GM23248 (cell line): Measurements from ENCODE around the gene BACE2. TPM values are rescaled to one million over a fixed set of nuclear protein-coding genes. Genes with fewer than 3 reads are reported as not detected.

ENCODE experiments used
- DNase-seq: peaks from one replicate; pipeline ENCODE4 v3.0.0-alpha.2; 2015
- H2AFZ ChIP-seq: fragments of 200-600 bp; sonication (generic); 2 replicates; pipeline ENCODE4 v1.6.1; 2016; ENCODE audit warnings: antibody characterized with exemption
- H3F3A ChIP-seq: fragments of 200-600 bp; sonication (generic); 2 replicates; pipeline ENCODE4 v1.6.1; 2016; ENCODE audit warnings: mild to moderate bottlenecking, antibody characterized with exemption, mixed run types; ENCODE audit not compliant: insufficient read depth
- H3K27ac ChIP-seq: fragments of 200-600 bp; sonication (generic); 2 replicates; pipeline ENCODE4 v1.5.1; 2016; ENCODE audit warnings: mild to moderate bottlenecking
- H3K27me3 ChIP-seq: fragments of 200-600 bp; sonication (generic); replicated peaks from 2 replicates; pipeline ENCODE4 v1.6.1; 2016; ENCODE audit warnings: mild to moderate bottlenecking; ENCODE audit not compliant: insufficient read depth
- H3K36me3 ChIP-seq: fragments of 200-600 bp; sonication (generic); 2 replicates; pipeline ENCODE4 v1.6.1; 2016; ENCODE audit warnings: low read depth, mild to moderate bottlenecking
- H3K4me1 ChIP-seq: fragments of 200-600 bp; sonication (generic); 2 replicates; pipeline ENCODE4 v1.6.1; 2016; ENCODE audit warnings: mild to moderate bottlenecking; ENCODE audit not compliant: insufficient read depth
- H3K4me2 ChIP-seq: fragments of 200-600 bp; sonication (generic); one replicate; pipeline ENCODE4 v1.6.1; 2016; ENCODE audit warnings: mild to moderate bottlenecking; ENCODE audit not compliant: unreplicated experiment
- H3K4me3 ChIP-seq: fragments of 200-600 bp; sonication (generic); 2 replicates; pipeline ENCODE4 v1.5.1; 2016; ENCODE audit warnings: mild to moderate bottlenecking
- H3K79me2 ChIP-seq: fragments of 200-600 bp; sonication (generic); 2 replicates; pipeline ENCODE4 v1.6.1; 2016; ENCODE audit warnings: mild to moderate bottlenecking; ENCODE audit not compliant: insufficient read depth
- H3K9ac ChIP-seq: fragments of 200-600 bp; sonication (generic); 2 replicates; pipeline ENCODE4 v1.6.1; 2016; ENCODE audit warnings: mild to moderate bottlenecking
- H3K9me2 ChIP-seq: fragments of 200-600 bp; sonication (generic); 2 replicates; pipeline ENCODE4 v1.6.1; 2016; ENCODE audit warnings: mixed run types, mild to moderate bottlenecking, moderate library complexity; ENCODE audit not compliant: insufficient read depth
- H3K9me3 ChIP-seq: fragments of 200-600 bp; sonication (generic); one replicate; pipeline ENCODE4 v1.6.1; 2017; ENCODE audit warnings: low read depth
- H4K20me1 ChIP-seq: fragments of 200-600 bp; sonication (generic); 2 replicates; pipeline ENCODE4 v1.6.0; 2016; ENCODE audit not compliant: insufficient read depth
- EZH2 ChIP-seq: fragments of 200-600 bp; sonication (generic); IDR thresholded peaks from 2 replicates; pipeline ENCODE4 v1.6.1; 2018; ENCODE audit warnings: antibody characterized with exemption, mild to moderate bottlenecking; ENCODE audit not compliant: insufficient read depth, poor library complexity, severe bottlenecking
- EZH2phosphoT487 ChIP-seq: fragments of 200-600 bp; sonication (generic); IDR thresholded peaks from 2 replicates; pipeline ENCODE4 v1.6.1; 2018; ENCODE audit warnings: antibody characterized with exemption, moderate library complexity, mild to moderate bottlenecking, low read depth; ENCODE audit not compliant: insufficient read depth
- WGBS, 2 experiments: methylation state at CpG; one replicate each; pipeline ENCODE4 v1.1.6; 2015 to 2017; ENCODE audit warnings: low lambda C conversion rate in 2 of 2, low coverage in 1 of 2; ENCODE audit errors: missing lambda C conversion rate in 2 of 2; 5-methylcytosine and 5-hydroxymethylcytosine counted together
- in situ Hi-C: fragments of 300-500 bp; cut with MboI; formaldehyde crosslinking; loops from 2 replicates; pipeline ENCODE4 v1.15.0; 2020
- polyA plus RNA-seq: library from polyadenylated mRNA; unstranded; fragments of >200 nt; fragmentation: Nextera tagmentation; extraction: Ambion mirVana; gene quantifications from 2 replicates; pipeline ENCODE4 v1.2.1, GENCODE V29; 2016
- total RNA-seq: library from RNA; depleted of rRNA; stranded (reverse); fragments of >200 nt; shearing (Covaris generic); gene quantifications from 2 replicates; pipeline ENCODE4 v1.2.3, GENCODE V29; 2014

The BACE2 gene
- total and polyA plus RNA-seq, 2 experiments from 2014 or later = 69.5 to 97.8 TPM

DNA sequence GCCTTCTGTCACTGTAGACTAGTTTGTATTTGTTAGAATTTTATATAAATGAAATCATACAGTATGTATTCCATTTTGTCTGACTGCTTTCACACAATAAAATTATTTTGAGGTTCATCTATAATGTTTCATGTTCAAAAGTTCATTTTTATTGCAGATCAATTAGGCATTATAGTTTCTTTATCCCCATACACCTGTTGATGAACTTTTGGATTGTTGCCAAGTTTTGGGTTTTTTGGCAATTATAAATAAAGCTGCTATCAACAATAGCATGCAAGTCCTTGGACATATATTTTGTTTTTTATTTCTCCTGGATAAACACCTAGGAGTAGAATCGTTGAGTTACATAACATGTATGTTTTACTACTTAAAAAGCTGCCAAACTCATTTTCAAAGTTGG is 101.6 kb downstream of the BACE2 start:
- TF ChIP-seq EZH2phosphoT487 = no peak
- no peak for TF ChIP-seq EZH2
- no peaks in the 10 kb centered on the region for H3K4me1 ChIP-seq
- no peaks in the 10 kb centered on the region for H3K9me3 ChIP-seq
- no peak overlapping the region for H3K4me2 ChIP-seq
- H3K4me3 ChIP-seq = no peak overlapping the region
- H2AFZ ChIP-seq = no peak overlapping the region
- no peaks in the 10 kb centered on the region for H3F3A ChIP-seq
- no peaks in the 10 kb centered on the region for H3K27me3 ChIP-seq
- H3K9ac ChIP-seq = no peak overlapping the region
- no peaks in the 10 kb centered on the region for H4K20me1 ChIP-seq
- H3K9me2 ChIP-seq = no peaks in the 10 kb centered on the region
- 30 to 31% methylated on average over 1 of the region's 1 CpG for WGBS, 2 experiments
- DNase-seq = no peak
- in situ Hi-C loops = no loop called here
- H3K36me3 ChIP-seq = 0 out of 2 replicates have a peak, but pooled peaks cover 9% of the 10 kb centered on the region
- H3K27ac ChIP-seq = no peak overlapping the region
- no peaks in the 10 kb centered on the region for H3K79me2 ChIP-seq

DNA sequence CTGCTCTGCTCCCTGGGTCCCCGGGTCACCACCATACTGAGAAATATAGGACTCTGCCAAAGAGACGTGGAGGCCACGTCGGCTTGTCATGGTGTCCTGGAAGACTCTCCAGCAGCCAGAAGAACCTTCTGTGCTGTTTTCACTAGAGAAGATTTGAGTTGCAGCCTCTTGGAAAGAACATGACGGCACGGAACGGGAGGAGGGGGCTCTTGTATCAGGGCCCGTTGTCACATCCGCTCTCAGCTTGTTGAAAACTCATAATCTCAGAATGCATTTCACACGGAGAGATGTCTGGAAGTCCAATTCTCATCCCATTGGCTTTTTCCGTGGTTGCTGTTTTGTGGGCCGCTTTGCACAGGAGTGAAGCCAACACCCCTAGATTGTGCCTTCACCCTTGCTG is 109.2 kb downstream of the BACE2 start:
- Histone ChIP-seq H3K79me2 (no peaks in the 10 kb centered on the region), H3K36me3 (0 out of 2 replicates have a peak, but pooled peaks cover 10% of the 10 kb centered on the region), H3K9me2 (no peaks in the 10 kb centered on the region), H3K27me3 (0 out of 2 replicates have a peak, but pooled peaks cover 1% of the 10 kb centered on the region), H3K9ac (no peak overlapping the region), H3K4me3 (no peak overlapping the region), H3K4me2 (no peak overlapping the region), H3K4me1 (peaks cover 9% of the 10 kb centered on the region; the same call in 1 of the 2 replicates), H3K27ac (no peak overlapping the region), H4K20me1 (no peaks in the 10 kb centered on the region), H3F3A (peaks cover 9% of the 10 kb centered on the region; the same call in 1 of the 2 replicates), H2AFZ (no peak overlapping the region), H3K9me3 (no peaks in the 10 kb centered on the region)
- in situ Hi-C loops = loop anchor here (25.0 kb wide), 1 partner anchor 535 kb away; no protein-coding TSS in a partner anchor
- TF ChIP-seq EZH2 = no peak
- TF ChIP-seq EZH2phosphoT487 = no peak
- no peak for DNase-seq
- 51 to 64% methylated on average over 12 of the region's 12 CpGs for WGBS, 2 experiments

DNA sequence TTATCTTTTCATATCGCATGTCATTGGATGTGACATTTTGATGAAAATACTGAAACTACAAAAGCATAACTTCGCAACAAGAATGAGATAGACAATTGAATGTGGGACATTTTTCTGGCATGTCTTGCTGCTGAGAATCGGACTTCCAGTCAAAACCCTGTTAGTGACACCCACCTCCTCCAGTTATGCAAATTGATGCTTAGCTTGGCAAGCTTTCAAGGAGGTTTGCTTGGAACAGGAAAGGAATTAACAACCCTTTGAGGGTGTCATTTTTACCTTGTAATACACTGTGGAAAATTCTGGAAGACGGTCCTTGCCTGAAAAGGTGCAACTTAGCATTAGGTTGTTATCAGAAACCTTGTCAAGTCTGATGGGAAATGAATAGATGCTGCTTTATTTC is 109.9 kb downstream of the BACE2 start:
- Histone ChIP-seq H3K4me2 (no peak overlapping the region), H3K27ac (no peak overlapping the region), H3F3A (peaks cover 9% of the 10 kb centered on the region; the same call in 1 of the 2 replicates), H3K4me1 (peaks cover 9% of the 10 kb centered on the region; the same call in 1 of the 2 replicates), H3K79me2 (no peaks in the 10 kb centered on the region), H3K9ac (no peak overlapping the region), H3K27me3 (0 out of 2 replicates have a peak, but pooled peaks cover 4% of the 10 kb centered on the region), H3K9me3 (no peaks in the 10 kb centered on the region), H2AFZ (no peak overlapping the region), H3K4me3 (no peak overlapping the region), H3K36me3 (0 out of 2 replicates have a peak, but pooled peaks cover 5% of the 10 kb centered on the region), H4K20me1 (no peaks in the 10 kb centered on the region), H3K9me2 (no peaks in the 10 kb centered on the region)
- no peak for DNase-seq
- in situ Hi-C loops = loop anchor here (25.0 kb wide), 1 partner anchor 534 kb away; no protein-coding TSS in a partner anchor
- 85 to 88% methylated on average over 4 of the region's 4 CpGs for WGBS, 2 experiments
- TF ChIP-seq EZH2phosphoT487 (no peak), EZH2 (no peak)

DNA sequence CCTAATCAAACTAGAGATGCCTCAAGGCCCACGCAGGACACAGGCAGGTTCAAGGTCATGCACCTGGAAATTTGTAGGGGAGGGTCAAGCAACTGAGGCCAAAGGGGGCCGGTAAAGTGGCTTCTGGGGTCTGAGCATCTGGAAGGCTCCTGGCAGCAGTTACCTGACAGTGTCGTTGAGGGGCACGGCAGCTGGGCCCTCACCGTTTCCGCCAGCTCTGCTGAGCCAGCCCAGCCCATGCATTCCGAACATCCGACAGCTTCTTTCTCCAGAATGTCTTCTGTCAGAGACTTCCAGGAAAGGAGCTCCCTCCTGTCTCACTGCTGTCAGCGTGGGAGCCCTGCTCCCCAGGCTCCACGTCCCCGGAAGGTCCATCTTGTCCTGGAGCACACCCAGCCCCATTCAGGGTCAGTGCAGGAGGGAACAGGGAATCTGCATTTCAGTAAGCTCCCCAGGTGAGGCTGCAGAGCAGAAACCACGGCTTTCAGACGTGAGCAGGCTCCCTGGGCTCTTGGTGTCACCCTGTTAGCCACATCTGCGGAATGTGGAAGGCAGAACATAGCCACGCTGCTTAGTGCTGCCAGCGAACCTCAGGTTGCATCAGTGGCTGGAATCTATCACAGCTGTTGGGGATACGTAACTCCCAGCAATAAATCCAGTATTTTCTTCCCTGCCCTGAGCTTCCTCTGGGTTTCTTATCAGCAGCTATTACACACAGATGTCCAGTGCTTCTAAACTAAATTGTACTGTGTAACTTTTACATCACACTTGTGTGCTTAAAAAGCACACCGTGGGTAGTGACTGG is 112.4 kb downstream of the BACE2 start:
- no peaks in the 10 kb centered on the region for H4K20me1 ChIP-seq
- DNase-seq = peak; percentile 84
- no peaks in the 10 kb centered on the region for H3K9me2 ChIP-seq
- peaks cover 9% of the 10 kb centered on the region; the same call in 1 of the 2 replicates for H3F3A ChIP-seq
- H3K4me3 ChIP-seq = 0 out of 2 replicates have a peak overlapping the region, but pooled peaks have one; percentile 4
- no peak for TF ChIP-seq EZH2
- TF ChIP-seq EZH2phosphoT487 = no peak
- H3K4me1 ChIP-seq = peaks cover 9% of the 10 kb centered on the region; the same call in 1 of the 2 replicates
- H3K9ac ChIP-seq = peak overlapping the region; percentile 33; the same call in 1 of the 2 replicates
- in situ Hi-C loops = loop anchor here (25.0 kb wide), 1 partner anchor 532 kb away; no protein-coding TSS in a partner anchor
- H3K79me2 ChIP-seq = no peaks in the 10 kb centered on the region
- peak overlapping the region; percentile 54; the same call in 1 of the 2 replicates for H2AFZ ChIP-seq
- H3K27me3 ChIP-seq = 0 out of 2 replicates have a peak, but pooled peaks cover 4% of the 10 kb centered on the region
- H3K36me3 ChIP-seq = 0 out of 2 replicates have a peak, but pooled peaks cover 5% of the 10 kb centered on the region
- peak overlapping the region; percentile 50 for H3K4me2 ChIP-seq
- H3K27ac ChIP-seq = no peak overlapping the region
- H3K9me3 ChIP-seq = no peaks in the 10 kb centered on the region
- 13 to 15% methylated on average over 18 of the region's 18 CpGs for WGBS, 2 experiments
